HFF-Myc (cell line): ENCODE results near the gene ADAMTS17.

Experiments
- DNase-seq: peaks from one replicate; pipeline ENCODE4 v3.0.0-alpha.2; 2011; ENCODE audit warnings: low read depth; ENCODE audit errors: extremely low read depth
- H3K4me3 ChIP-seq: replicated peaks from 2 replicates; pipeline ENCODE4 v1.5.1; 2011; ENCODE audit warnings: low read depth, mild to moderate bottlenecking, control low read depth, low read length
- CTCF ChIP-seq: IDR thresholded peaks from 2 replicates; pipeline ENCODE4 v1.5.1; 2012; ENCODE audit warnings: mild to moderate bottlenecking, low read depth, low read length, control low read depth; ENCODE audit errors: missing control alignments

The ADAMTS17 gene

GRCh38 chr15:100235030-100235617 lies 106.7 kb downstream of the ADAMTS17 start:
- no peak for DNase-seq

GRCh38 chr15:100234158-100235029 lies 107.4 kb downstream of the ADAMTS17 start:
- no peak overlapping the region for H3K4me3 ChIP-seq
- no peak for TF ChIP-seq CTCF
- no peak for DNase-seq

More at GRCh38 chr15:100235030-100235617, 106.7 kb downstream of the ADAMTS17 start:
- H3K4me3 ChIP-seq = no peak overlapping the region
- TF ChIP-seq CTCF = no peak

GRCh38 chr15:100230784-100231183 lies 111.0 kb downstream of the ADAMTS17 start:
- DNase-seq = no peak
- TF ChIP-seq CTCF = no peak
- H3K4me3 ChIP-seq = no peak overlapping the region

- no peak for DNase-seq
- H3K4me3 ChIP-seq = no peak overlapping the region
- TF ChIP-seq CTCF = no peak
Observed at GRCh38 chr15:100229181-100230163, 112.3 kb downstream of the ADAMTS17 start.

GRCh38 chr15:100227781-100228180 lies 114.0 kb downstream of the ADAMTS17 start:
- no peak for TF ChIP-seq CTCF
- no peak for DNase-seq
- H3K4me3 ChIP-seq = no peak overlapping the region

- H3K4me3 ChIP-seq = no peak overlapping the region
- TF ChIP-seq CTCF = no peak
- DNase-seq = no peak
Observed at GRCh38 chr15:100226107-100226506, 115.7 kb downstream of the ADAMTS17 start.
